HG02642 (cell line): ENCODE measurements around the gene FBXO24.
A peak's percentile ranks its signal among the peaks of the same experiment; 100 is the strongest.

ENCODE experiments used
- ATAC-seq: cut with Tn5 transposase; IDR thresholded peaks from one replicate; pipeline ENCODE4 v1.9.1; 2021; ENCODE audit warnings: mild to moderate bottlenecking; ENCODE audit not compliant: unreplicated experiment, poor library complexity

The FBXO24 gene

DNA sequence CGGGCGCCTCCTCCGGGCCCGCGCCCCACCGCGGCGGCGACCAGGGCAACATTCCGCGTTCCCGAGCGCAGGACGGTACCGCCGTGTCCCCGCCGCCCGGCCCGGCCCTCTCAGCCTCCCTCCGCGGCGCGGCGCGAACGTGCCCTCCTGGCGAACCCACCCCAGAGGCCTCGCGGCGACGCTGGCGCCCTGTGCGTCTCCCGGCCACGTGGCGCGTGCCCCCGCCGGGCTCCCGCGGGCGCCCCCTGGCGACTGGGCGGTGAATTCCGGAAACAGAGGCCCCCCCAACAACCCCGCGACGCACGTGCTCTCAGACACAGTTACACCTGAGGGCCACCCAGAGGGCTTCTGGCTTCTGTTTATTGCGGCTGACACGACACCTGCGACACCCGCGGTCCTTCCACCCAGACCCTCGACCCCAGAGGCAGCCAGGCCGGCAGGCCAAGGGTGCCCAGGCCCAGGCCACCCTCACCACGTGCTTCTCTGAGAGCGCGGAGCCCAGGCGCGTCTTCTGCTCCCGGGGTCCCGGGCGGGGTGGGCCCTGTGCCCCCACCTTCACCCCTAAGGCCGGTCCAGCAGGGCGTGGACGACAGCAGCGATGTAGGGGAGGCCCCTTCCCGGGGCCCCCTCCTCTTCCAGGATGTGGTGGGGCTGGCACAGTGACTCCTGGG lies 12.3 kb upstream of the FBXO24 start, which contains the start of gene SAP25:
Gene SAP25, minus strand, starts transcription at position 210 of the 671 bp plus-strand sequence. Its CDS starts 158 bp downstream, at position 52.
- ATAC-seq = no peak

DNA sequence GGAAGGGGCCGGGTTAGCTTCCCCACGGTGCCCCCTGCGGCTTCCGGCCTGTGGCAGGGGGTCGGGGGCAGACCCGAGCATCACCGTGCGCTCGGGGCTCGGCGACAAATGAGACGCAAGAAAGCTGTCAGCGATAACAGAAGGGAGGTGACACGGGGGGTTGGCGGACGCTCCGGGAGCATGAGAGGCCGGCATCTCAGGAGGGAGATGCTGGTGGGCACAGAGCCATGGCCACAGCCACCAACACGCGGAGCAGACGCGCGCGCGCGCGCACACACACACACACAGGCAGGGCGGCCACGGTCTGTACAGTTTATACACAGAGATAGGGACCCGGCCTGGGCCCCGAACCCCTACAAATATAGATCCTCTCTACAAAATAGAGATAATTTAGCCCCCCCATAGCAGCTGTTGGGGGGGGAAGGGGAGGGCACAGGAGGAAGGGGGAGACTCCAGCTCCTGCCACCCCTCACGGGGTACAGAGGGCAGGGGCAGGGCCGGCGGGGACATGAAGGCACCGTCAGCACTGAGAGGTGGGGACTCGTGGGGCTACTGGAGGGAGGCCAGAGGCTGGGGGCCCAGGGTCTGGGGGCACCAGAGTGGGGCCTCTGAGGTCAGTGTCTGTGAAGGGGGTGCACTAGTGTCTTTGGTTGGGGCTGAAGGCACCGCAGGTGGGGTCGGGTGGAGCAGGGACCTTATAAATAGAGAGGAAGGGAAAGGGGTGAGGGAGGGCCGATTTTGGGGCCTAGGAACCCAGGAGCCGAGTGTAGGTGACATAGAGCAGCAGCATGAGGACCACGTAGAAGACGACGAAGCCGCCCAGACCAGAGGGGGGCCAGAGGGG lies 11.5 kb upstream of the FBXO24 start:
- ATAC-seq = no peak

DNA sequence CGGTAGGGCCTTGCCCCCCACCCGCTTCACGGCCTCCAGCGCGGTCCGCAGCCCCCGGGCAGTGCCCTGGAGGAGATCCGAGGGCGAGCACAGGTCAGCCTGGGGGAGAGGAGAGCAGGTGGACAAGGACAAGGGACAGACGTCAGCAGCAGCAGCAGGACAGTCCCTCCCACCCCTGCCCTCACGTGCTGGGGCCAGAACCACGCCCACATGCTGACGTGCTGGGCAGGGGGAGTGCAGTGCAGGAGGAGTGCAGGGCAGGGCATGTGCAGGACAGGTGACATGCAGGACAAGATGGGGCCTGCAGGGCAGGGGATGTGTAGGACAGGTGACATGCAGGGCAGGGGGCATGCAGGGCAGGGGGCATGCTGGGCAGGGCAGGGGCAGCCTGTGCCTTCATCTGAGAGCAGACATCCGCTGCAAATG lies 10.9 kb upstream of the FBXO24 start:
- no peak for ATAC-seq

DNA sequence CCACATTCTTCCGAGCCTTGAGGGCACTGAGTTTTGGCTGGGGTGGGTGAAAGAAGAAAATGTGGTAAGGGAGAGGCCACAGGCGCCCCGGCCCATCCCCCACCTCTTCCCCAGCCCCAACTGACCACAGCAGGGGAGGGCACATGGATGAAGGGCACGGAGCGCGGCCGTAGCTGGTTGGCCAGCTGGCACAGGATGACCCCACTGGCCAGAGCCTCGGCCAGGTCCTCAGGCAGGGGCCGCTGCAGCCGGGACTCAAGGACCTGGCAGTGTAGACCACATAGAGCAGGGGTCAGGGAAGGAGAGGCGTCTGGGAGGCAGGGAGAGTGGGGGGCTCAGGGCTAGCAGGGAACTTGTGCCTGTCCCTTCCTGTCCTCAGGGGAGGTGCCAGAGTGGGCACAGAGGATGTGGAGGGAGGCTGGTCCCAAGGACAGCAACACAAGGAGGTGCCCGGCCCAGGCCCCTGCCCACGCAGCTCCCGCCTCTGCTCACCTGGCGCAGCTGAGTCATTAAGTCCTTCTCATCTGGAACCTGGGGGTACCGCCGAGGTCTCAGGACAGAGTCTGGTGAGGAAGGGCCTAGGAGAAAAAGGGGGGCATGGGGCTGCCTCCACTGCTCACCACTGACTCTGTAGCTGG lies 10.3 kb upstream of the FBXO24 start:
- no peak for ATAC-seq

DNA sequence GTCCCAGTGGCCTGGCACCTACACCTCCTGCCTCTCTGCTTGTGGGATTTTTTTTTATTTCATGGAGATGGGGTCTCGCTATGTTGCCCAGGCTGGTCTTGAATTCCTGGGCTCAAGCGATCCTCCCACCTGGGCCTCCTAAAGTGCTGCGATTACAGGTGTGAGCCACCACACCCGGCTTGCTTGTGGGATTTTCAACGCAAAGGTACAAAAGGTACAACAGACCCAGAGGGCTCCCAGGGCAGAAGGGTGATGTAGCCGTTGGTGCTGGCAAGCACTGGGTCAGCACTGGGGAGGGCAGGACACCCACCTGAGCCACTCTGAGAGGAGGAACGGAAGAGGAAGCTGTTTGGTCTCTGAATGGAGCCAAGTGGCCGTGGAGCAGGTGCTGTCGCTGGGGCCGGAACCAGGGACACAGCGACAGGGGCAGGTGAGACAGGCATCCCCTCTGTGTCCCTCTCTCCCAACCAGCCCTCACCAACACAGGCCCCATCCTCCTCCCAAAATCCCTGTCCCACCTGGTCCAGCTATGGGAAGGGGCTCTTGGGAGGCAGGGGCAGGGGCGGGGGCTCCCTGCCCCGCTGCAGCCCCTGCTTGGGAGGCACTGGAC lies 9.6 kb upstream of the FBXO24 start:
- ATAC-seq = no peak

DNA sequence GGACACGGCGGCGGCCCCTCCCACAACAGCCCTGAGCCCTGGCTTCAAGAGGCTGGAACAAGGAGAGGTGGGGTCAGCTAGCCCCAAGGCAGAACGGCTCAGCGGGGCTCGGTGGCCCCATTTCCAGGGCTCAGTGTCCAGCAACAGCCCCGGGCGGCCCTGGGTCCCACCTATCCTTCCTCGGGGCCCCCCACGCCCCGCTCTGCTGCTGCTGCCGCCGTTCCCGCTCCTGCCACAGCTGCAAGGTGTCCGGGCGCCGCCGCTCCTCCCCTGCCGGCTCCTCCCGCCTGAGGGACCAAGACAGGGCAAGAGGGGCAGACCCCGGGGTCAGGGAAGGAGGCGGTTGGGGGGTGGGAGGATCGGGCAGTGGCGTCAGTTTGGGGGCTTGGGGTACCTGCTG lies 9.0 kb upstream of the FBXO24 start:
- ATAC-seq = no peak

DNA sequence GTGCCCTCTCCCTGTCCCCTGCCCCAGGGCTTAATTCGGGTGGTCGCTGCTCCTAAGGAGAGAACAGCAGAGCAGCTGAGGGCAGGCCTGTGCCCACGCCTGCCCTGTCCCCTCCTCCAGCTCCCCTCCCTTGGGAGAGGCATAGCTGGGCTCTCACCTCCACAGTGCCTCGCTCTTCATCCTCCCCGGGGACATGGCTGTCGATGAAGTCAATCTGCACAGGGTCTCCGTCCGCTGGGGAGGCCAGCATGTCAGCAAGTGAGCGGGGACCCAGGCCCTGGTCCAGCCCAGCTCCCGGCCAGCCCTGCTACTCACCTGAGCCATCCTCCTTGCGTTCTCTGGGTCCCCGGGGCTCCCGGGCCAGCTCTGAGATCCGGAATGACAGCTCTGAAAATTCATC lies 8.6 kb upstream of the FBXO24 start:
- ATAC-seq = no peak

DNA sequence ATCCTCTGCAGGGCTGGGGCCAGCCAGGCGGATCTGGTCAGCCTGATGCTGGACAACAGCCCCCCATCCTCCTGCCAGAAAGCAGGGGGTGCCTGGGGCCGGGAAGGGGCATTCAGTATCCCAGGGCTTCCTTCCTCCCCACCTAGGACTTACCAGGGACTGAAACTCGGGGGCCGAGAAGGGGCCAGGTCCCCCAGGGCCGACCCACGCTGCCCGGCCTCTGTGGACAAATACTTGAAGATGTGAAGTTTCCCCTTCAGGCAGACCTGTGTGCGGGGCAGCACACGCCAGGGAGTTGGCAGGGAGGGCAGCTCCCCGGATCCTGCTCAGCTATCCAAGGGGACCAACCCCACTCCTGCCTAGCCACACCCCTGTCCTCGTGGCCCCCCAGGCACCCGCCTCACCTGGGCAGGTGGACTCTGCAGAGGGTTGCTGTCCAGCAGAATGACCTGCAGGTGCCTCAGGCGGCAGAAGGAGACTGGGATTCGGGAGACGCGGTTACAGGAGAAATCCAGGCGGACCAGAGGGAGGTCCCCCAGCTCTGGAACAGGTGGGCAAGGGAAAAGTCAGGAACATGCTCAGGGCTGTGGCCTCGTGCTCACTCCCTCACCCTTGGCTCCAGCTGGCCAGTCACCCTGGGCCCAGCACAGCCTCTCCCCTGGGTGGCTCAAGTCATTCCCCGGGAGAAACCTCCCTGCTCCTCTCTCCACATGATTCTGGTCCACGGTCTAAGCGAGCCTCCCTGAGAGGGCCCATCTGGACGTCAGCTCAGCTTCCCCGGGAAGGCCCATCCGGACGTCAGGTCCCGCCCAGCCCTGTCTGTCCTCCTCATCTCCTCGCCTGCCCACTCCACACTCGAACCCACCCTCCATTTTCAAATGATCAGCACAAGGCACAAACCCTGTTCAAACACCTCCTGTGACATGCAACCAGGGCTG lies 7.6 kb upstream of the FBXO24 start:
- ATAC-seq = no peak

DNA sequence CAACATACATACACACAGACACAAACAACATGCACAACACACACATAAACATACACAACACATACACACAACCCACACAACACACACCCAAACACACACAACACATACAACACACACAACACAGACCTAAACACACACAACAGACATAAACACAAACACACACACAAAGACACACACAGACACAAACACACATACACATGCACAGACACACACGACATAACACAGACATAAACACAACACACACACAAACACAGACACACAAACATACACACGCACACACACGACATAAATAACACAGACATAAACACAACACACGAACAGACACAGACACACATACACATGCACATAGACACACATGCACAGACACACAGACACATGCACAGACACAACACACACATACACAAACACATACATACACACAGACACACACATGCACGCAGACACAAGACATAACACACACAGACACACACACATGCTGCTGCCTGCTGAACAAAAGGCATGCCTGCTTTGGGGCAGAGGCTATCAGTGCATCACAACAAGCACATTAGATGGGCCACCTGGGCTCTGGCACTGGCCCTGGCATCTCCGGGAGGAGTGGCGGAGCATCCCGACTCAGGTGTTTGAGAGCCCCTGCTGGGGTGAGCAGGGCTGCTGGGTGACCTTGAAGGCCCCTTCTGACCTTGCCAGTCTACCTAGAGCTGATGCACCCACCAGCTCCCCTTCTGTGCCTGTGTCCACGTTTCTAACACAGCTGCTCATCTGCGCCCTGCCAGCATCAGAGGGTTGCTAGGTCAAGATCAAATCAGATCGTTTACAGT lies 5.5 kb upstream of the FBXO24 start:
- ATAC-seq = no peak

DNA sequence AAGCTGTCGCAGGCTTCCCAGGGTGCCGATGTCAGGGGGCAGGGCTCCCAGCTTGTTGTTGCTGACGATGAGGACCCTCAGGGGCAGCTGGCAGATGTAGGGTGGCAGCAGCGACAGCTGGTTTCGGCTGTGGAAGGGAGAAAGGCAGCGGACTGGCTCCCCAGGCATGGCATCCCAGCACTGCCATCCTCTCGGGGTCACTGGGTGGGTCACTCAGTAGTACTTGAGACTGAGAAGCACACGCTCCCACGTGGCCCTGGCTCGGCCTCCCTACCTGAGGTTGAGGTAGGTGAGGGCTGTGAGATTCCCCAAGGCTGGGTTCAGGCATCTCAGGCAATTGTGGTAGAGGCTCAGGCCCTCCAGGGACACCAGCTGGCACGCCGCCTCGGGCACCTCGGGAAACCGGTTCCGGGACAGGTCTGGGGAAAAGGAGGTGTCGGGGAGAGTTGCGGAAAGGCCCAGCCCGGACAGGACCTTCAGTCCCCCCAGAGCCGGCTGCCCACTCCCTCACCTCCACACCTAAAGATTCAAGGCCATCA lies 4.0 kb upstream of the FBXO24 start:
- ATAC-seq = no peak

DNA sequence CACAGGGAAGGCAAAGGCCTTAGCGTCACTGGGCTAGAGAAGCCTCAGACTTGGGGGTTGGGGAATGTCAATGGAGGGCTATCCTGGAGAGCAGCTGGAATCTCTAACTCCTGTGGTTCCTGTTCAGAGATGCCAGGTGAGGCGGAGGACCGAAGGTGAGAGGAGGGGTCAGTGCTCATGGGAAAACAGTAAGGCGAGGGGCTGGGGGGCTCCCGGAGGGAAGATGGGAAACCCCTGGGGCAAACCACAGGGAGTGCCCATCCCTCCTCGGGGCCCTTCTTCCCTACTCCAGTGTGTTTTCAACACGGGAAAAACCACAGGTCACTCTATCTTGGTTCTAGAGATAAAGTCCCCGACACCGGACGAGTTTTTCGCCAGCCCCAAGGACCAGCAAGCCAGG lies 3.5 kb upstream of the FBXO24 start:
- no peak for ATAC-seq

DNA sequence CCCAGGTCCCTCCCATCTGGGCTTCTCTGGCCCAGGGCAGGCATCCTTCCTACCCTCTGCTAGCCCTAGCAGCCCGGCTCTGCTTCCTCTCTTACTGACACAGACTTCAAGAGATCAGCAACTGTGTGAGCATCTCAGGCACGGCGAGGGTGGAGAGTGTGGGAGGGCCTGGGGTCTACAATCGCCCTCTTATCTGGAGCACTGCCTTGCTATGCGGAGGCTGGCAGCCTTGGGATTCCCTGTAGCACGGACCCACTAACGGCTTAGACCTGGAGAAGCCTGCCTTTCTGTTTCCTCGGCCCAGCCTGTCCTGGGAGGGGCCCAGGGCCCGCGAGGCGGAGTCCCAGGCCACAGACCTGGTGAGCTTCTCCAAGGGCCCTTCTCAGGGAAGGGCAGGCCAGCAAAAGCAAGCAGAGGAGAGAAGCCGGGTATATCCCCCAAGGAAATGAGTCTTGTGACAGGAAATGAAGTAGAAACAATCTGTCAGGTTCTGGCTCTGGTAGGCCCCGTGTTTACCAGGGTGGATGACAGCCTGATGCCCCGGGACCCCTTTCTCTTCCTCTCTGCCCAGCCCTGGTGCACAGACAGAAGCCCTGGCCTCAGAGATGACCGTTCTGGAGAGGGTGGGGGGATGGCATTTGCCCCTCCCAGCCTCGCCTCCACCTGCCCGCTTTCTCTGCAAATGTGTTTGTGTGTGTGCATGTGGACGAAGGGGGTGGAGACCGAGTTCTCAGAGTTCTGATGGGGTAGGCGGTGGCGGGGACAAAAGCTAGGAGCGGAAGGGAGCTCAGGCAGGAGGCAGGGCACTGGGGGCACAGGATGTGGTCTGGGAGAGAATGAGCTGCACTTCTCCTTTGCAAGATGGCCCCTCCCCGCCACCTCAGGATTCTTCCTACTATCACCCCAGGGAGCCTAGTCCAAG lies 2.7 kb upstream of the FBXO24 start:
- ATAC-seq = no peak

DNA sequence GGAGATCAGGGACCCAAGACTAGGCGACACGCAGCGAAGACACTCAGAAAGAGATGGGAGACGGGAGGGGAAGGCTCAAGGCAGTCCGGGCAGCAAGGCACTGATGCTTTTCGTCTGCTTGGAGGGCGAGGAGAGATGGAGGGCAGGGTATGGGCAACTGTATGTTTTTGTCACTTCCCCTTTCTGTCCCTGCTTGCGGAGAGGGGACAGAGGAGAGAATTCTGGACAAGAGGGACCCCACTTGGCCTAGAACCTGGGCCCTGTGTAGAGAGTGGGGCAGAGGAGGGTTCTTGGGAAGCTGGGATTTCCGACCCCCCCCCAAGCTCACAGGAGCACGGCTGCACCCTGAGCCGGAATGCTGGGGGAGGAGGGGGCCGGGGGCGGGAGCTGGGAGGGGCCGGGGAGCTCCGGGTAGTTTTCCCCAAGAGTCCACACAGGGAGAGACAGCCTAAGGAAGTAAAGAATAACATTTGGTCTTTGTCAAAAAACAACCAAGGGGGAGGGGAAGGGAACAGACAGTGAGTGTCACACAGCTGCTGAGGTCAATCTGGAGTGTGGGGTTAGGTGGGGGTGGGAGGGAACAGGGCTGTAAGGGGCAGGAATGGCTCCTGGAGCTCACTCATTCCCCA lies 2.0 kb upstream of the FBXO24 start:
- no peak for ATAC-seq

DNA sequence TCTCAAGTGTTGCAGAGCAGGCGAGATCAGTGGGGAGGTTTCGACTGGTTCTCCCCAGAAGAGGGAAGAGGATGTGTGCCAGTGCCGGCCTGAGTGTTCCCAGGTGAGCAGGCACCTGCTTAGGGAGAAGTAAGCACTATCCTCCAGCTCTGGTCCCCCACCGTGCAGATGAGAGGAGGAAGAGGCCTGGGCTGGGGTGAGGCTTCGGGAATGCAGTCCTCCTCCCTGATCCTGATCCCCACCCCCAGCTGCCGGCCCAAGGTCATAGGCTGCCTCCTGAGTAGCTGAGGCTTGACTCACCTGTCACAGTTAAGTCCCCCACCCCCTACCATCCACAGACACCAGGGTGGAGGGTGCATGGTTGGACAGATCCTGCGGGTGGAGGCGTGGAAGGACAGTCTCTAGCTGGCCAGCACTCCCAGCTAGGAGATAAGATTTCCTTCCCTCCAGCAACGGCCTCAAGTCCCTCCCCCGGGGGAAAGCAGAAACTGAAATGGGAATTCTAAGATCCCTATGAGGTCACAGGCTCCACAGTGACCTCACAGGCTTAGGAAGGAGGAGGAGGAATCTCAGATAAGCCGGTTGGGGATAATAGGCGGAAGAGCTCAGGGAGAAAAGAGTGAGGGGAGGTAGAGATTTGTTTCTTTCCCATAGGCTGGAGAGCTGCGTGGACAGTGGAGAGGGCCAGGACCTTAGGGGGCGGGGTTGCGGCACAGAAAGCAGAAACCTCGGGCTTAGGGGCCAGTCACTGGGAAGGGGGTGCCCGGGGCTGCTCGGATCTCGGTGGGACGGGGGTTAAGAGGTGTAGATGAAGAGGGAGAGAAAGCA lies 1.2 kb upstream of the FBXO24 start:
- no peak for ATAC-seq

DNA sequence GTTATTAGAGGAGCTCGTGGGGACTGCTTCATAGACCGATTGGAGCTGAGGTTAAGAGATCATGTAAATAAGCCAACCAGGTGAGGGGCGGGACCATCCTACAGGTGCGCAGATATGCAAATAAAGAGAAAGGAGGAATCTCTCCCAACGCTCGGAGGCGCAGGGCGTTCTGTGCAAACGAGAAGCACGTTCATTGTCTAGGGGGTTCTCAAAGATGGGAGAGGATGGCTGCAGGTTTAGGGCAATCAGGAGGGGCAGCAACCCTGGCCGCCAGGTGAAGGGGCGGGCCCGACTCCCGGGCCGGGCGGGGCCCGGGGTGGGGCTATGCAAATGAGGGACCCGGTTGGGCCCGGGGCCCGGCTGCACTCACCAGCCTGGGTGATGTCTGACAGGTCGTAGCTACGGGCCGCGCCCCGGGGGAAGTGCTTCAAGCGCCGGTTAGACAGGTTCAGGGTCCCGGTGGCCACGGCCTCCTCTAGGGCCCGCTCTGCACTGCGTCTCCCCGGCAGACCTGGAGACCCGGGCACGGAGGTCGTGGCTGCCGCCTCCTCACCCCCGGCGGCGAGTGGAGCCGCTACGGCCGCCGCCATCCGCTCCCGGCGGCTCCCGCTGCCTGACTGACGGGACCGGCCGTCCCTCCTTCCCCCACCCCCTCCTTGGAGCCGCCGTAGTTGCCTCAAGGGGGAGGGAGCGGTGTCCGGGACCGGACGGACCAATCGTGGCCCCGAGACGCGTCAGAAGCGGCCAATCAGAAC lies 440 bp upstream of the FBXO24 start, which contains the start of gene LRCH4:
Gene LRCH4, minus strand, starts transcription at position 619 of the 755 bp plus-strand sequence. Its CDS starts 29 bp downstream, at position 590.
- peak; percentile 35 for ATAC-seq
